H9 (cell line): ENCODE data around the gene B4GALT3. TPM values are rescaled to one million over a fixed set of nuclear protein-coding genes. Genes with fewer than 3 reads are reported as not detected.

Experiments used
- DNase-seq: peaks from one replicate; pipeline ENCODE4 v3.0.0-alpha.2; 2017
- H2AFZ ChIP-seq: one replicate; pipeline ENCODE4 v1.6.1; 2013; ENCODE audit warnings: mild to moderate bottlenecking, low read length, control low read depth, moderate library complexity
- H2AK5ac ChIP-seq: 2 replicates; pipeline ENCODE4 v1.6.1; 2013; ENCODE audit warnings: low read length, control low read depth, mixed read lengths; ENCODE audit not compliant: insufficient read length
- H2BK120ac ChIP-seq: one replicate; pipeline ENCODE4 v1.6.1; 2013; ENCODE audit warnings: low read depth, mild to moderate bottlenecking, low read length, control low read depth, inconsistent platforms; ENCODE audit not compliant: poor library complexity, severe bottlenecking
- H2BK12ac ChIP-seq: 2 replicates; pipeline ENCODE4 v1.6.1; 2013; ENCODE audit warnings: low read length, control low read depth, mixed read lengths, low read depth; ENCODE audit not compliant: insufficient read length
- H2BK15ac ChIP-seq: 2 replicates; pipeline ENCODE4 v1.6.1; 2013; ENCODE audit warnings: low read depth, low read length, control low read depth
- H2BK20ac ChIP-seq: one replicate; pipeline ENCODE4 v1.6.1; 2013; ENCODE audit warnings: low read depth, mild to moderate bottlenecking, low read length, control low read depth, inconsistent platforms; ENCODE audit not compliant: poor library complexity, severe bottlenecking
- H2BK5ac ChIP-seq: 2 replicates; pipeline ENCODE4 v1.6.1; 2013; ENCODE audit warnings: low read length, control low read depth, mixed read lengths; ENCODE audit not compliant: insufficient read length
- H3K14ac ChIP-seq: 2 replicates; pipeline ENCODE4 v1.6.1; 2013; ENCODE audit warnings: low read length, control low read depth; ENCODE audit not compliant: insufficient read depth
- H3K18ac ChIP-seq: 2 replicates; pipeline ENCODE4 v1.6.1; 2013; ENCODE audit warnings: low read depth, mild to moderate bottlenecking, mixed read lengths, low read length, control low read depth; ENCODE audit not compliant: insufficient read length
- H3K23ac ChIP-seq: 2 replicates; pipeline ENCODE4 v1.6.1; 2013; ENCODE audit warnings: low read length, control low read depth, mixed read lengths, low read depth; ENCODE audit not compliant: insufficient read length
- H3K23me2 ChIP-seq: 2 replicates; pipeline ENCODE4 v1.6.1; 2013; ENCODE audit warnings: low read depth, mild to moderate bottlenecking, mixed read lengths, low read length, control low read depth; ENCODE audit not compliant: insufficient read length, poor library complexity, severe bottlenecking
- H3K27ac ChIP-seq: 2 replicates; pipeline ENCODE4 v1.5.1; 2013; ENCODE audit warnings: low read length, control low read depth, mixed read lengths, low read depth; ENCODE audit not compliant: insufficient read length
- H3K27me3 ChIP-seq: 2 replicates; pipeline ENCODE4 v1.6.1; 2013; ENCODE audit warnings: low read length, control low read depth, inconsistent platforms; ENCODE audit not compliant: insufficient read depth
- H3K4ac ChIP-seq: 2 replicates; pipeline ENCODE4 v1.6.1; 2013; ENCODE audit warnings: low read depth, mild to moderate bottlenecking, control low read depth, inconsistent platforms, low read length, moderate library complexity
- H3K4me1 ChIP-seq: 2 replicates; pipeline ENCODE4 v1.6.1; 2013; ENCODE audit warnings: low read length, control low read depth, inconsistent platforms; ENCODE audit not compliant: insufficient read depth
- H3K4me2 ChIP-seq: 2 replicates; pipeline ENCODE4 v1.6.1; 2013; ENCODE audit warnings: low read length, control low read depth, mixed read lengths; ENCODE audit not compliant: insufficient read length, insufficient read depth
- H3K56ac ChIP-seq: 2 replicates; pipeline ENCODE4 v1.6.1; 2013; ENCODE audit warnings: low read depth, mild to moderate bottlenecking, mixed read lengths, low read length, control low read depth; ENCODE audit not compliant: insufficient read length
- H3K79me1 ChIP-seq: 2 replicates; pipeline ENCODE4 v1.6.1; 2013; ENCODE audit warnings: low read depth, mild to moderate bottlenecking, moderate library complexity, low read length, control low read depth, inconsistent platforms; ENCODE audit not compliant: insufficient read depth, poor library complexity, severe bottlenecking
- H3K79me2 ChIP-seq: 2 replicates; pipeline ENCODE4 v1.6.1; 2013; ENCODE audit warnings: low read length, control low read depth, inconsistent platforms; ENCODE audit not compliant: insufficient read depth
- H3K9ac ChIP-seq: 2 replicates; pipeline ENCODE4 v1.6.1; 2013; ENCODE audit warnings: low read length, control low read depth, mixed read lengths; ENCODE audit not compliant: insufficient read length; ENCODE audit errors: extremely low read depth
- H3K9me3 ChIP-seq: one replicate; pipeline ENCODE4 v1.6.1; 2013; ENCODE audit warnings: low read depth, low read length, inconsistent platforms; ENCODE audit not compliant: control insufficient read depth
- H3T11ph ChIP-seq: one replicate; pipeline ENCODE4 v1.6.1; 2013; ENCODE audit warnings: mild to moderate bottlenecking, low read length, control low read depth, inconsistent platforms
- H4K20me1 ChIP-seq: one replicate; pipeline ENCODE4 v1.6.1; 2013; ENCODE audit not compliant: control insufficient read depth, insufficient read length, insufficient read depth
- H4K5ac ChIP-seq: 2 replicates; pipeline ENCODE4 v1.6.1; 2013; ENCODE audit warnings: low read depth, mild to moderate bottlenecking, mixed read lengths, low read length, control low read depth; ENCODE audit not compliant: insufficient read length
- H4K8ac ChIP-seq: replicated peaks from 2 replicates; pipeline ENCODE4 v1.6.1; 2013; ENCODE audit warnings: low read length, control low read depth, mixed read lengths, low read depth; ENCODE audit not compliant: insufficient read length
- H4K91ac ChIP-seq: 2 replicates; pipeline ENCODE4 v1.6.1; 2013; ENCODE audit warnings: low read depth, mild to moderate bottlenecking, moderate library complexity, mixed read lengths, low read length, control low read depth; ENCODE audit not compliant: insufficient read length
- H3K27ac Mint-ChIP-seq, 3 experiments: 2 replicates in 2 of 3; 3 replicates in 1 of 3; pipeline ENCODE4 v1.8.0; 2020 to 2021; ENCODE audit warnings: mixed read lengths in 3 of 3, mild to moderate bottlenecking in 1 of 3, moderate library complexity in 1 of 3
- H3K27me3 Mint-ChIP-seq: 2 replicates; pipeline ENCODE4 v1.8.0; 2021; ENCODE audit warnings: low read depth, mild to moderate bottlenecking, moderate library complexity, mixed read lengths
- H3K36me3 Mint-ChIP-seq, 3 experiments: 2 replicates in 2 of 3; 3 replicates in 1 of 3; pipeline ENCODE4 v1.8.0; 2020 to 2021; ENCODE audit warnings: low read depth in 3 of 3, mixed read lengths in 3 of 3; ENCODE audit not compliant: insufficient read depth in 1 of 3
- H3K4me1 Mint-ChIP-seq, 2 experiments: 2 replicates each; pipeline ENCODE4 v1.8.0; 2020; ENCODE audit warnings: mixed read lengths in 2 of 2
- H3K4me3 Mint-ChIP-seq, 2 experiments: 2 replicates in 1 of 2; 3 replicates in 1 of 2; pipeline ENCODE4 v1.8.0; 2020 to 2021; ENCODE audit warnings: mild to moderate bottlenecking in 2 of 2, mixed read lengths in 2 of 2, moderate library complexity in 1 of 2
- H3K9me3 Mint-ChIP-seq, 2 experiments: 2 replicates in 1 of 2; 3 replicates in 1 of 2; pipeline ENCODE4 v1.8.0; 2020; ENCODE audit warnings: mild to moderate bottlenecking in 2 of 2, mixed read lengths in 2 of 2, moderate library complexity in 1 of 2
- WGBS: extraction: QIAGEN DNeasy Blood & Tissue Kit; methylation state at CpG from one replicate; pipeline ENCODE4 v1.1.7; 2013; ENCODE audit warnings: missing lambda C conversion rate, low lambda C conversion rate, mixed read lengths; ENCODE audit not compliant: insufficient read length; ENCODE audit errors: extremely low coverage; 5-methylcytosine and 5-hydroxymethylcytosine counted together
- total RNA-seq: library from RNA; stranded (reverse); gene quantifications from 2 replicates; pipeline ENCODE4 v1.2.1, GENCODE V29; 2021
- TF ChIP-seq, protein P1 (sequence below): fragments of 200-600 bp; sonication (generic); conservative IDR thresholded peaks from 3 replicates; pipeline ENCODE4 v1.8.0; 2021; ENCODE audit warnings: antibody characterized with exemption, mild to moderate bottlenecking

B4GALT3 gene
- total RNA-seq, 1 experiment from 2014 or later = 31.8 TPM

DNA sequence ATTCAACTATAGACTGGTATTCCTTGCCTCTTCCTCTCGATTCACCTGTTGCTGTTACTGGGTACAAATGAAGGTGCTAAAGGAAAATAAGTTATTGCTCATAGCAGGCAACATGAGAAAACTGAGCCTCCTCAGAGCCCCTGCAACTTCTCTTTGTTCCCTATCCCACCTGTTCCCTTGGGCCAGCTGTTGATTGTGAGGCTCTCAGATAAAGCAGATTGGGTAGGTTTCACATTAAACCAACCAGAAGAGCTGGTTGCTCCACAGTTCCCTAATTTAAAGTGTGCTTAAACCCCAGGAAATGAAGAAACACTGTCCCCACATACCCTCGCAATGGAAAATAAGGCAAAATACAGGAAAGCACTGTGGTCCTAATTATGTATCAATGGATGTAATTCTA is 49.7 kb downstream of the B4GALT3 start:
- Histone ChIP-seq H3K79me2 (0 out of 2 replicates have a peak, but pooled peaks cover 4% of the 10 kb centered on the region), H3K18ac (no peak overlapping the region), H2BK5ac (no peak overlapping the region), H2AFZ (no peak overlapping the region), H3K79me1 (peaks cover 5% of the 10 kb centered on the region), H3T11ph (no peak overlapping the region), H2BK120ac (no peak overlapping the region), H4K20me1 (no peaks in the 10 kb centered on the region), H3K23ac (no peak overlapping the region), H3K14ac (no peak overlapping the region), H2BK12ac (no peak overlapping the region), H3K4me2 (no peak overlapping the region), H3K4me1 (no peaks in the 10 kb centered on the region), H4K91ac (no peak overlapping the region), H2BK20ac (no peak overlapping the region), H4K8ac (no peak overlapping the region), H2BK15ac (no peak overlapping the region), H3K23me2 (peaks cover 8% of the 10 kb centered on the region), H3K27me3 (no peaks in the 10 kb centered on the region), H3K9ac (no peak overlapping the region), H2AK5ac (no peak overlapping the region), H3K9me3 (no peaks in the 10 kb centered on the region), H3K27ac (no peak overlapping the region), H3K56ac (no peak overlapping the region), H4K5ac (no peak overlapping the region), H3K4ac (no peak overlapping the region)
- peaks cover 27 to 69% (median 67%) of the 10 kb centered on the region in 3 experiments; a peak in 6 of 7 replicates for H3K36me3 Mint-ChIP-seq
- DNase-seq = no peak
- no CpG with 5 or more reads among the region's 2 CpGs for WGBS
- no peaks in the 10 kb centered on the region for H3K27me3 Mint-ChIP-seq
- H3K4me3 Mint-ChIP-seq = no peak overlapping the region
- H3K9me3 Mint-ChIP-seq = no peaks in the 10 kb centered on the region; a peak in 1 of 5 replicates
- TF ChIP-seq, protein P1, sequence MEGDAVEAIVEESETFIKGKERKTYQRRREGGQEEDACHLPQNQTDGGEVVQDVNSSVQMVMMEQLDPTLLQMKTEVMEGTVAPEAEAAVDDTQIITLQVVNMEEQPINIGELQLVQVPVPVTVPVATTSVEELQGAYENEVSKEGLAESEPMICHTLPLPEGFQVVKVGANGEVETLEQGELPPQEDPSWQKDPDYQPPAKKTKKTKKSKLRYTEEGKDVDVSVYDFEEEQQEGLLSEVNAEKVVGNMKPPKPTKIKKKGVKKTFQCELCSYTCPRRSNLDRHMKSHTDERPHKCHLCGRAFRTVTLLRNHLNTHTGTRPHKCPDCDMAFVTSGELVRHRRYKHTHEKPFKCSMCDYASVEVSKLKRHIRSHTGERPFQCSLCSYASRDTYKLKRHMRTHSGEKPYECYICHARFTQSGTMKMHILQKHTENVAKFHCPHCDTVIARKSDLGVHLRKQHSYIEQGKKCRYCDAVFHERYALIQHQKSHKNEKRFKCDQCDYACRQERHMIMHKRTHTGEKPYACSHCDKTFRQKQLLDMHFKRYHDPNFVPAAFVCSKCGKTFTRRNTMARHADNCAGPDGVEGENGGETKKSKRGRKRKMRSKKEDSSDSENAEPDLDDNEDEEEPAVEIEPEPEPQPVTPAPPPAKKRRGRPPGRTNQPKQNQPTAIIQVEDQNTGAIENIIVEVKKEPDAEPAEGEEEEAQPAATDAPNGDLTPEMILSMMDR = no peak
- no peak overlapping the region for H3K27ac Mint-ChIP-seq
- H3K4me1 Mint-ChIP-seq = peaks cover 18 to 19% of the 10 kb centered on the region in 2 experiments
